ENCODE results near the gene ST8SIA3.

Gene ST8SIA3

GRCh38 chr18:57404345-57404744 is 52.0 kb downstream of the ST8SIA3 start:
- Histone ChIP-seq H3K4me3 (ENCODE audit: low read length) (no peak overlapping the region), H4K20me1 (ENCODE audit: control insufficient read depth, insufficient read depth, low read depth, low read length) (no peaks in the 10 kb centered on the region), H3K79me2 (ENCODE audit: control insufficient read depth, low read length) (no peaks in the 10 kb centered on the region), H3K27me3 (ENCODE audit: control insufficient read depth, low read length) (no peaks in the 10 kb centered on the region), H3K36me3 (ENCODE audit: control insufficient read depth, low read length) (no peaks in the 10 kb centered on the region), H3K9me2 (replicated peaks; ENCODE audit: control insufficient read depth, low read length) (no peaks in the 10 kb centered on the region), H3K4me2 (ENCODE audit: low read length) (no peak overlapping the region), H3K9me3 (ENCODE audit: control insufficient read depth, insufficient read depth, low read length) (no peaks in the 10 kb centered on the region), H3K27ac (ENCODE audit: low read depth, low read length) (no peak overlapping the region), H3K4me1 (ENCODE audit: control insufficient read depth, low read length) (no peaks in the 10 kb centered on the region), H3F3A (ENCODE audit: control insufficient read depth, insufficient read depth) (no peaks in the 10 kb centered on the region)
- TF ChIP-seq CTCF (IDR thresholded peaks at IDR 0.05; ENCODE audit: low read depth, low read length, poor library complexity, severe bottlenecking), result no peak
- TF ChIP-seq EZH2phosphoT487 (IDR thresholded peaks at IDR 0.05; ENCODE audit: borderline replicate concordance, low read length), result no peak

GRCh38 chr18:57409650-57410049 is 57.3 kb downstream of the ST8SIA3 start:
- no peaks in the 10 kb centered on the region for H4K20me1 ChIP-seq (ENCODE audit: control insufficient read depth, insufficient read depth, low read depth, low read length)
- TF ChIP-seq CTCF (IDR thresholded peaks at IDR 0.05; ENCODE audit: low read depth, low read length, poor library complexity, severe bottlenecking), result no peak
- no peak for TF ChIP-seq EZH2phosphoT487 (IDR thresholded peaks at IDR 0.05; ENCODE audit: borderline replicate concordance, low read length)
- H3K4me3 ChIP-seq (ENCODE audit: low read length), result no peak overlapping the region
- H3K9me2 ChIP-seq (replicated peaks; ENCODE audit: control insufficient read depth, low read length), result no peaks in the 10 kb centered on the region
- no peaks in the 10 kb centered on the region for H3K27me3 ChIP-seq (ENCODE audit: control insufficient read depth, low read length)
- no peaks in the 10 kb centered on the region for H3K4me1 ChIP-seq (ENCODE audit: control insufficient read depth, low read length)
- H3K9me3 ChIP-seq (ENCODE audit: control insufficient read depth, insufficient read depth, low read length), result no peaks in the 10 kb centered on the region
- H3K36me3 ChIP-seq (ENCODE audit: control insufficient read depth, low read length), result no peaks in the 10 kb centered on the region
- no peak overlapping the region for H3K4me2 ChIP-seq (ENCODE audit: low read length)
- H3K27ac ChIP-seq (ENCODE audit: low read depth, low read length), result no peak overlapping the region
- no peaks in the 10 kb centered on the region for H3K79me2 ChIP-seq (ENCODE audit: control insufficient read depth, low read length)
- no peaks in the 10 kb centered on the region for H3F3A ChIP-seq (ENCODE audit: control insufficient read depth, insufficient read depth)

- Histone ChIP-seq H3K27ac (ENCODE audit: low read depth, low read length) (no peak overlapping the region), H3K4me1 (ENCODE audit: control insufficient read depth, low read length) (no peaks in the 10 kb centered on the region), H3K9me3 (ENCODE audit: control insufficient read depth, insufficient read depth, low read length) (no peaks in the 10 kb centered on the region), H3F3A (ENCODE audit: control insufficient read depth, insufficient read depth) (no peaks in the 10 kb centered on the region), H3K27me3 (ENCODE audit: control insufficient read depth, low read length) (no peaks in the 10 kb centered on the region), H3K79me2 (ENCODE audit: control insufficient read depth, low read length) (no peaks in the 10 kb centered on the region), H3K4me2 (ENCODE audit: low read length) (no peak overlapping the region), H3K4me3 (ENCODE audit: low read length) (no peak overlapping the region), H3K9me2 (replicated peaks; ENCODE audit: control insufficient read depth, low read length) (no peaks in the 10 kb centered on the region), H4K20me1 (ENCODE audit: control insufficient read depth, insufficient read depth, low read depth, low read length) (no peaks in the 10 kb centered on the region), H3K36me3 (ENCODE audit: control insufficient read depth, low read length) (no peaks in the 10 kb centered on the region)
- TF ChIP-seq CTCF (IDR thresholded peaks at IDR 0.05; ENCODE audit: low read depth, low read length, poor library complexity, severe bottlenecking) (no peak), EZH2phosphoT487 (IDR thresholded peaks at IDR 0.05; ENCODE audit: borderline replicate concordance, low read length) (no peak)
Observed at GRCh38 chr18:57410749-57411148, 58.4 kb downstream of the ST8SIA3 start.

- H3K36me3 ChIP-seq (ENCODE audit: control insufficient read depth, low read length), result no peaks in the 10 kb centered on the region
- H3F3A ChIP-seq (ENCODE audit: control insufficient read depth, insufficient read depth), result no peaks in the 10 kb centered on the region
- H3K27ac ChIP-seq (ENCODE audit: low read depth, low read length), result no peak overlapping the region
- TF ChIP-seq CTCF (IDR thresholded peaks at IDR 0.05; ENCODE audit: low read depth, low read length, poor library complexity, severe bottlenecking) (no peak), EZH2phosphoT487 (IDR thresholded peaks at IDR 0.05; ENCODE audit: borderline replicate concordance, low read length) (no peak)
- no peaks in the 10 kb centered on the region for H3K9me2 ChIP-seq (replicated peaks; ENCODE audit: control insufficient read depth, low read length)
- H3K79me2 ChIP-seq (ENCODE audit: control insufficient read depth, low read length), result no peaks in the 10 kb centered on the region
- peaks cover 6% of the 10 kb centered on the region for H3K4me1 ChIP-seq (ENCODE audit: control insufficient read depth, low read length)
- H3K9me3 ChIP-seq (ENCODE audit: control insufficient read depth, insufficient read depth, low read length), result peaks cover 6% of the 10 kb centered on the region
- no peak overlapping the region for H3K4me2 ChIP-seq (ENCODE audit: low read length)
- H3K27me3 ChIP-seq (ENCODE audit: control insufficient read depth, low read length), result no peaks in the 10 kb centered on the region
- H3K4me3 ChIP-seq (ENCODE audit: low read length), result no peak overlapping the region
- no peaks in the 10 kb centered on the region for H4K20me1 ChIP-seq (ENCODE audit: control insufficient read depth, insufficient read depth, low read depth, low read length)
Observed at GRCh38 chr18:57416542-57416941, 64.2 kb downstream of the ST8SIA3 start.

Data from DOHH2 (cell line).